GM23338 (cell line): Measurements from ENCODE around the gene MARCHF9. TPM values are rescaled to one million over a fixed set of nuclear protein-coding genes. Genes with fewer than 3 reads are reported as not detected.

Experiments
- ATAC-seq: fragments of 200-7000 bp; cut with Tn5 transposase; 3 replicates; pipeline ENCODE4 v1.9.1; 2020
- DNase-seq: peaks from one replicate; pipeline ENCODE4 v3.0.0-alpha.2; 2015; ENCODE audit warnings: low spot score
- H2AFZ ChIP-seq: fragments of 200-600 bp; sonication (generic); 2 replicates; pipeline ENCODE4 v1.8.0; 2016; ENCODE audit warnings: antibody characterized with exemption, mild to moderate bottlenecking, moderate library complexity
- H3F3A ChIP-seq: fragments of 200-600 bp; sonication (generic); replicated peaks from 2 replicates; pipeline ENCODE4 v1.8.0; 2017; ENCODE audit warnings: antibody characterized with exemption, mixed run types, low read depth
- H3K27ac ChIP-seq: fragments of 200-600 bp; sonication (generic); 2 replicates; pipeline ENCODE4 v1.6.1; 2016; ENCODE audit warnings: low read depth
- H3K27me3 ChIP-seq: fragments of 200-600 bp; sonication (generic); 2 replicates; pipeline ENCODE4 v1.8.0; 2016; ENCODE audit warnings: mild to moderate bottlenecking, mixed run types, moderate library complexity; ENCODE audit not compliant: insufficient read depth
- H3K36me3 ChIP-seq: fragments of 200-600 bp; sonication (generic); 2 replicates; pipeline ENCODE4 v1.8.0; 2016; ENCODE audit warnings: mild to moderate bottlenecking; ENCODE audit not compliant: insufficient read depth
- H3K4me1 ChIP-seq: fragments of 200-600 bp; sonication (generic); 2 replicates; pipeline ENCODE4 v1.8.0; 2016; ENCODE audit warnings: mild to moderate bottlenecking, moderate library complexity; ENCODE audit not compliant: insufficient read depth
- H3K4me2 ChIP-seq: fragments of 200-600 bp; sonication (generic); 2 replicates; pipeline ENCODE4 v1.7.1; 2017; ENCODE audit warnings: mixed run types
- H3K4me3 ChIP-seq: fragments of 200-600 bp; sonication (generic); 2 replicates; pipeline ENCODE4 v1.6.1; 2016; ENCODE audit warnings: mixed run types
- H3K79me2 ChIP-seq: fragments of 200-600 bp; sonication (generic); replicated peaks from 2 replicates; pipeline ENCODE4 v1.8.0; 2017; ENCODE audit warnings: mild to moderate bottlenecking; ENCODE audit not compliant: insufficient read depth
- H3K9me2 ChIP-seq: fragments of 200-600 bp; sonication (generic); 2 replicates; pipeline ENCODE4 v1.8.0; 2017; ENCODE audit not compliant: insufficient read depth
- H4K20me1 ChIP-seq: fragments of 200-600 bp; sonication (generic); replicated peaks from 2 replicates; pipeline ENCODE4 v1.8.0; 2017; ENCODE audit warnings: mild to moderate bottlenecking; ENCODE audit not compliant: insufficient read depth
- H3K27ac Mint-ChIP-seq: 2 replicates; pipeline ENCODE4 v1.8.0; 2020; ENCODE audit warnings: inconsistent platforms, mild to moderate bottlenecking, moderate library complexity, mixed read lengths
- H3K27me3 Mint-ChIP-seq: 3 replicates; pipeline ENCODE4 v1.8.0; 2022; ENCODE audit warnings: low read depth, mild to moderate bottlenecking, moderate library complexity, mixed read lengths, inconsistent platforms; ENCODE audit not compliant: insufficient read depth, poor library complexity
- H3K36me3 Mint-ChIP-seq: 3 replicates; pipeline ENCODE4 v1.8.0; 2021; ENCODE audit warnings: low read depth, mild to moderate bottlenecking, inconsistent platforms, moderate library complexity, mixed read lengths
- H3K4me1 Mint-ChIP-seq: 3 replicates; pipeline ENCODE4 v1.8.0; 2020; ENCODE audit warnings: mild to moderate bottlenecking, inconsistent platforms, mixed read lengths
- H3K4me3 Mint-ChIP-seq: 3 replicates; pipeline ENCODE4 v1.8.0; 2021; ENCODE audit warnings: moderate library complexity, mild to moderate bottlenecking, inconsistent platforms, mixed read lengths
- H3K9me3 Mint-ChIP-seq: 3 replicates; pipeline ENCODE4 v1.8.0; 2020; ENCODE audit warnings: moderate library complexity, mild to moderate bottlenecking, inconsistent platforms, mixed read lengths
- CREB1 ChIP-seq: fragments of 250-450 bp; sonication (Bioruptor Pico); IDR thresholded peaks from 2 replicates; pipeline ENCODE4 v1.5.0; 2020; ENCODE audit warnings: low read depth, mild to moderate bottlenecking, moderate library complexity
- CTCF ChIP-seq, 2 experiments: fragments of 200-600 bp in 1 of 2; sonication (generic) in 1 of 2; conservative IDR thresholded peaks; 2 replicates each; pipeline versions ENCODE4 v1.5.1 to v1.6.1; 2016 to 2017; ENCODE audit warnings: antibody characterized with exemption in 2 of 2, low read depth in 2 of 2, mild to moderate bottlenecking in 2 of 2, moderate library complexity in 1 of 2
- ETS1 ChIP-seq: IDR thresholded peaks from 2 replicates; pipeline ENCODE4 v1.6.1; 2016; ENCODE audit warnings: antibody characterized with exemption
- EZH2 ChIP-seq: fragments of 200-600 bp; sonication (generic); IDR thresholded peaks from one replicate; pipeline ENCODE4 v1.8.0; 2017; ENCODE audit warnings: antibody characterized with exemption, mild to moderate bottlenecking, low read depth; ENCODE audit not compliant: unreplicated experiment
- EZH2phosphoT487 ChIP-seq: fragments of 200-600 bp; sonication (generic); IDR thresholded peaks from one replicate; pipeline ENCODE4 v1.8.1; 2018; ENCODE audit warnings: antibody characterized with exemption; ENCODE audit not compliant: unreplicated experiment
- JUNB ChIP-seq: IDR thresholded peaks from one replicate; pipeline ENCODE4 v1.6.1; 2016; ENCODE audit warnings: antibody characterized with exemption; ENCODE audit not compliant: unreplicated experiment
- NANOG ChIP-seq: IDR thresholded peaks from 2 replicates; pipeline ENCODE4 v1.6.1; 2016; ENCODE audit warnings: antibody characterized with exemption, borderline replicate concordance
- POLR2AphosphoS5 ChIP-seq: IDR thresholded peaks from 2 replicates; pipeline ENCODE4 v1.6.1; 2016; ENCODE audit warnings: antibody characterized with exemption, low read depth
- REST ChIP-seq: IDR thresholded peaks from one replicate; pipeline ENCODE4 v1.6.1; 2018; ENCODE audit warnings: antibody characterized with exemption; ENCODE audit not compliant: unreplicated experiment
- STAT1 ChIP-seq: IDR thresholded peaks from one replicate; pipeline ENCODE4 v1.6.1; 2016; ENCODE audit warnings: antibody characterized with exemption; ENCODE audit not compliant: unreplicated experiment
- ZNF114 ChIP-seq: fragments of 250-450 bp; sonication (Bioruptor Pico); IDR thresholded peaks from 2 replicates; pipeline ENCODE4 v1.5.0; 2020; ENCODE audit warnings: mild to moderate bottlenecking, moderate library complexity
- ZNF331 ChIP-seq: fragments of 250-450 bp; sonication (Bioruptor Pico); IDR thresholded peaks from 2 replicates; pipeline ENCODE4 v1.5.0; 2020; ENCODE audit warnings: low read depth, mild to moderate bottlenecking, moderate library complexity
- polyA plus RNA-seq: library from polyadenylated mRNA; unstranded; fragments of >200 nt; fragmentation: Nextera tagmentation; extraction: Ambion mirVana; gene quantifications from 2 replicates; pipeline ENCODE4 v1.2.1, GENCODE V29; 2016
- total RNA-seq: library from RNA; depleted of rRNA; stranded (reverse); fragments of >200 nt; shearing (Covaris generic); gene quantifications from 2 replicates; pipeline ENCODE4 v1.2.3, GENCODE V29; 2014
- TF ChIP-seq, protein P1 (sequence below): fragments of 250-450 bp; sonication (Bioruptor Pico); IDR thresholded peaks from 2 replicates; pipeline ENCODE4 v1.5.0; 2020; ENCODE audit warnings: mild to moderate bottlenecking, moderate library complexity

MARCHF9 gene
- total and polyA plus RNA-seq, 2 experiments from 2014 or later = 2.9 to 3.3 TPM

GRCh38 chr12:57724003-57724935, 30.6 kb upstream of the MARCHF9 start:
- H3K4me1 Mint-ChIP-seq = peaks cover 15% of the 10 kb centered on the region
- H3K36me3 Mint-ChIP-seq = peaks cover 5% of the 10 kb centered on the region; the same call in 2 of the 3 replicates
- Histone ChIP-seq H3K4me1 (no peaks in the 10 kb centered on the region), H3K36me3 (peaks cover 3% of the 10 kb centered on the region; the same call in 1 of the 2 replicates), H2AFZ (no peak overlapping the region), H3K27me3 (peaks cover 63% of the 10 kb centered on the region), H3K4me3 (no peak overlapping the region), H4K20me1 (no peaks in the 10 kb centered on the region), H3K79me2 (no peaks in the 10 kb centered on the region), H3K4me2 (no peak overlapping the region), H3K27ac (no peak overlapping the region), H3F3A (no peaks in the 10 kb centered on the region), H3K9me2 (no peaks in the 10 kb centered on the region)
- DNase-seq = no peak
- TF ChIP-seq CREB1 (CRISPR knock-in tag) (no peak), EZH2phosphoT487 (no peak), REST (no peak), ZNF114 (CRISPR knock-in tag) (no peak), EZH2 (no peak), NANOG (no peak), POLR2AphosphoS5 (no peak), CTCF (conservative IDR thresholded peaks at IDR 0.05; ENCODE audit: low read depth in 2 of 2) (no peak), JUNB (no peak), STAT1 (no peak), ZNF331 (CRISPR knock-in tag) (no peak), ETS1 (no peak)
- TF ChIP-seq, protein P1, sequence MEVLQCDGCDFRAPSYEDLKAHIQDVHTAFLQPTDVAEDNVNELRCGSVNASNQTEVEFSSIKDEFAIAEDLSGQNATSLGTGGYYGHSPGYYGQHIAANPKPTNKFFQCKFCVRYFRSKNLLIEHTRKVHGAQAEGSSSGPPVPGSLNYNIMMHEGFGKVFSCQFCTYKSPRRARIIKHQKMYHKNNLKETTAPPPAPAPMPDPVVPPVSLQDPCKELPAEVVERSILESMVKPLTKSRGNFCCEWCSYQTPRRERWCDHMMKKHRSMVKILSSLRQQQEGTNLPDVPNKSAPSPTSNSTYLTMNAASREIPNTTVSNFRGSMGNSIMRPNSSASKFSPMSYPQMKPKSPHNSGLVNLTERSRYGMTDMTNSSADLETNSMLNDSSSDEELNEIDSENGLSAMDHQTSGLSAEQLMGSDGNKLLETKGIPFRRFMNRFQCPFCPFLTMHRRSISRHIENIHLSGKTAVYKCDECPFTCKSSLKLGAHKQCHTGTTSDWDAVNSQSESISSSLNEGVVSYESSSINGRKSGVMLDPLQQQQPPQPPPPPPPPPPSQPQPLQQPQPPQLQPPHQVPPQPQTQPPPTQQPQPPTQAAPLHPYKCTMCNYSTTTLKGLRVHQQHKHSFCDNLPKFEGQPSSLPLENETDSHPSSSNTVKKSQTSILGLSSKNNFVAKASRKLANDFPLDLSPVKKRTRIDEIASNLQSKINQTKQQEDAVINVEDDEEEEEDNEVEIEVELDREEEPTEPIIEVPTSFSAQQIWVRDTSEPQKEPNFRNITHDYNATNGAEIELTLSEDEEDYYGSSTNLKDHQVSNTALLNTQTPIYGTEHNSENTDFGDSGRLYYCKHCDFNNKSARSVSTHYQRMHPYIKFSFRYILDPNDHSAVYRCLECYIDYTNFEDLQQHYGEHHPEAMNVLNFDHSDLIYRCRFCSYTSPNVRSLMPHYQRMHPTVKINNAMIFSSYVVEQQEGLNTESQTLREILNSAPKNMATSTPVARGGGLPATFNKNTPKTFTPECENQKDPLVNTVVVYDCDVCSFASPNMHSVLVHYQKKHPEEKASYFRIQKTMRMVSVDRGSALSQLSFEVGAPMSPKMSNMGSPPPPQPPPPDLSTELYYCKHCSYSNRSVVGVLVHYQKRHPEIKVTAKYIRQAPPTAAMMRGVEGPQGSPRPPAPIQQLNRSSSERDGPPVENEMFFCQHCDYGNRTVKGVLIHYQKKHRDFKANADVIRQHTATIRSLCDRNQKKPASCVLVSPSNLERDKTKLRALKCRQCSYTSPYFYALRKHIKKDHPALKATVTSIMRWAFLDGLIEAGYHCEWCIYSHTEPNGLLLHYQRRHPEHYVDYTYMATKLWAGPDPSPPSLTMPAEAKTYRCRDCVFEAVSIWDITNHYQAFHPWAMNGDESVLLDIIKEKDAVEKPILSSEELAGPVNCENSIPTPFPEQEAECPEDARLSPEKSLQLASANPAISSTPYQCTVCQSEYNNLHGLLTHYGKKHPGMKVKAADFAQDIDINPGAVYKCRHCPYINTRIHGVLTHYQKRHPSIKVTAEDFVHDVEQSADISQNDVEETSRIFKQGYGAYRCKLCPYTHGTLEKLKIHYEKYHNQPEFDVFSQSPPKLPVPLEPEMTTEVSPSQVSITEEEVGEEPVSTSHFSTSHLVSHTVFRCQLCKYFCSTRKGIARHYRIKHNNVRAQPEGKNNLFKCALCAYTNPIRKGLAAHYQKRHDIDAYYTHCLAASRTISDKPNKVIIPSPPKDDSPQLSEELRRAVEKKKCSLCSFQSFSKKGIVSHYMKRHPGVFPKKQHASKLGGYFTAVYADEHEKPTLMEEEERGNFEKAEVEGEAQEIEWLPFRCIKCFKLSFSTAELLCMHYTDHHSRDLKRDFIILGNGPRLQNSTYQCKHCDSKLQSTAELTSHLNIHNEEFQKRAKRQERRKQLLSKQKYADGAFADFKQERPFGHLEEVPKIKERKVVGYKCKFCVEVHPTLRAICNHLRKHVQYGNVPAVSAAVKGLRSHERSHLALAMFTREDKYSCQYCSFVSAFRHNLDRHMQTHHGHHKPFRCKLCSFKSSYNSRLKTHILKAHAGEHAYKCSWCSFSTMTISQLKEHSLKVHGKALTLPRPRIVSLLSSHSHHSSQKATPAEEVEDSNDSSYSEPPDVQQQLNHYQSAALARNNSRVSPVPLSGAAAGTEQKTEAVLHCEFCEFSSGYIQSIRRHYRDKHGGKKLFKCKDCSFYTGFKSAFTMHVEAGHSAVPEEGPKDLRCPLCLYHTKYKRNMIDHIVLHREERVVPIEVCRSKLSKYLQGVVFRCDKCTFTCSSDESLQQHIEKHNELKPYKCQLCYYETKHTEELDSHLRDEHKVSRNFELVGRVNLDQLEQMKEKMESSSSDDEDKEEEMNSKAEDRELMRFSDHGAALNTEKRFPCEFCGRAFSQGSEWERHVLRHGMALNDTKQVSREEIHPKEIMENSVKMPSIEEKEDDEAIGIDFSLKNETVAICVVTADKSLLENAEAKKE (CRISPR knock-in tag) = no peak
- no peak for ATAC-seq
- no peaks in the 10 kb centered on the region for H3K9me3 Mint-ChIP-seq
- H3K4me3 Mint-ChIP-seq = peak overlapping the region; percentile 2; the same call in 1 of the 3 replicates
- no peak overlapping the region for H3K27ac Mint-ChIP-seq
- peaks cover 61% of the 10 kb centered on the region for H3K27me3 Mint-ChIP-seq
